GM20000 (cell line): ENCODE measurements around the gene OR6X1.

Source experiments
- DNase-seq: peaks from one replicate; pipeline ENCODE4 v3.0.0; 2012; ENCODE audit warnings: low spot score
- CTCF ChIP-seq: IDR thresholded peaks from 2 replicates; pipeline ENCODE4 v1.5.1; 2012; ENCODE audit warnings: mild to moderate bottlenecking, control low read depth; ENCODE audit errors: extremely low read depth, missing control alignments

OR6X1 gene

GRCh38 chr11:123797114-123797513 lies 42.8 kb upstream of the OR6X1 start:
- no peak for TF ChIP-seq CTCF
- no peak for DNase-seq

GRCh38 chr11:123796226-123796625 lies 41.9 kb upstream of the OR6X1 start:
- TF ChIP-seq CTCF, result no peak
- no peak for DNase-seq

GRCh38 chr11:123783536-123783935 lies 29.2 kb upstream of the OR6X1 start:
- DNase-seq, result no peak

GRCh38 chr11:123778511-123778910 lies 24.2 kb upstream of the OR6X1 start:
- no peak for DNase-seq
- no peak for TF ChIP-seq CTCF

More at GRCh38 chr11:123783536-123783935, 29.2 kb upstream of the OR6X1 start:
- no peak for TF ChIP-seq CTCF

- TF ChIP-seq CTCF, result no peak
- DNase-seq, result no peak
Observed at GRCh38 chr11:123775715-123776549, 21.6 kb upstream of the OR6X1 start.

GRCh38 chr11:123775289-123775688 lies 21.0 kb upstream of the OR6X1 start:
- TF ChIP-seq CTCF, result no peak
- DNase-seq, result no peak

- no peak for TF ChIP-seq CTCF
Observed at GRCh38 chr11:123773959-123774358, 19.6 kb upstream of the OR6X1 start.

More at GRCh38 chr11:123773959-123774358, 19.6 kb upstream of the OR6X1 start:
- no peak for DNase-seq
